Measurements from ENCODE around the gene USP54. TPM values are rescaled to one million over a fixed set of nuclear protein-coding genes. Genes with fewer than 3 reads are reported as not detected.

The USP54 gene
- total and polyA plus RNA-seq, 8 donors: 12.1 to 49.9 (median 25.5) TPM

- no peaks in the 10 kb centered on the region for H3K27me3 ChIP-seq
- 90 to 100% methylated on average over 1 of the region's 1 CpG for WGBS, 2 donors
- H3K4me1 ChIP-seq: no peaks in the 10 kb centered on the region
- H3K36me3 ChIP-seq: peaks cover 0 to 16% (median 4%) of the 10 kb centered on the region in 3 donors
- DNase-seq: no peak
- no peak for FAIRE-seq
- TF ChIP-seq, protein P1, sequence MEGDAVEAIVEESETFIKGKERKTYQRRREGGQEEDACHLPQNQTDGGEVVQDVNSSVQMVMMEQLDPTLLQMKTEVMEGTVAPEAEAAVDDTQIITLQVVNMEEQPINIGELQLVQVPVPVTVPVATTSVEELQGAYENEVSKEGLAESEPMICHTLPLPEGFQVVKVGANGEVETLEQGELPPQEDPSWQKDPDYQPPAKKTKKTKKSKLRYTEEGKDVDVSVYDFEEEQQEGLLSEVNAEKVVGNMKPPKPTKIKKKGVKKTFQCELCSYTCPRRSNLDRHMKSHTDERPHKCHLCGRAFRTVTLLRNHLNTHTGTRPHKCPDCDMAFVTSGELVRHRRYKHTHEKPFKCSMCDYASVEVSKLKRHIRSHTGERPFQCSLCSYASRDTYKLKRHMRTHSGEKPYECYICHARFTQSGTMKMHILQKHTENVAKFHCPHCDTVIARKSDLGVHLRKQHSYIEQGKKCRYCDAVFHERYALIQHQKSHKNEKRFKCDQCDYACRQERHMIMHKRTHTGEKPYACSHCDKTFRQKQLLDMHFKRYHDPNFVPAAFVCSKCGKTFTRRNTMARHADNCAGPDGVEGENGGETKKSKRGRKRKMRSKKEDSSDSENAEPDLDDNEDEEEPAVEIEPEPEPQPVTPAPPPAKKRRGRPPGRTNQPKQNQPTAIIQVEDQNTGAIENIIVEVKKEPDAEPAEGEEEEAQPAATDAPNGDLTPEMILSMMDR (IDR thresholded peaks at IDR 0.05): no peak
- no peak overlapping the region for H3K4me3 ChIP-seq
- no peaks in the 10 kb centered on the region for H3K9me3 ChIP-seq
- ATAC-seq: no peak
- no peak overlapping the region for H3K27ac ChIP-seq
- intact Hi-C loops (cut with DNase I): loop anchor here in 1 of 3 donors (10.0 kb wide), 1 partner anchor 110 kb away; the partner anchor contains the start of gene MYOZ1
Observed at GRCh38 chr10:73534857-73535256, 56.3 kb downstream of the USP54 start.

DNA sequence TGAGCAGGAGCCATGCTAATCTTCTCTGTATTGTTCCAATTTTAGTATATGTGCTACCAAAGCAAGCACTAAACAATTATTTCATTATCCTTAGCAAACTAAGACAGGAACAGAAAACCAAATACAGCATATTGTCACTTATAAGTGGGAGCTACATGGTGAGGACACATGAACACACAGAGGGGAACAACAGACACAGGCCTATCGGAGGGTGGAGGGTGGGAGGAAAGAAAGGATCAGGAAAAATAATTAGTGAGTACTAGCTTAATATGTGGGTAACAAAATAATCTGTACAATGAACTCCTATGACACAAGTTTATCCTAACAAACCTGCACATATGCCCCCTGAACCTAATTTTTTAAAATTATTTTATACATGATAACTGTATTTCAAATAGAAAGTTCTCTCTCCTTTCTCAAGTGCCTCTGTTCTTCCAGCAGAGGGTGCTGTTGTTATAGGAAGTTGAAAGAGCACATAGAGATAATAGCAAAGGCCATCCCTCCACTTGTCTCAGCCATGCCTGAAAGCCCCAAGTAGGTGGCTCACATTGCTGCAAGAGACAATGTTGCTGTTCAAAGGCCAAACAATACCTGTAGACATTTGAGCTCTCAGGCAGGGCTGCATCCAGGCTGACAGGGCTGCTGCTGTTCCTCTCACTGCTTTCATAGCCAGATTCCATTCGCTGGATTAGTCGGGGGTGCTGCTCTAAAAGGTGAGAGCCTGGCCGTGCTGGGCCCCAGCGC lies 61.9 kb downstream of the USP54 start:
- H3K9me3 ChIP-seq: no peaks in the 10 kb centered on the region
- peaks cover 0 to 27% (median 4%) of the 10 kb centered on the region in 3 donors for H3K36me3 ChIP-seq
- peak; percentile 69 to 99 (median 92) for ATAC-seq
- 89 to 91% methylated on average over 5 of the region's 5 CpGs for WGBS, 2 donors
- H3K4me1 ChIP-seq: no peaks in the 10 kb centered on the region
- TF ChIP-seq, protein P1 (IDR thresholded peaks at IDR 0.05): peak; percentile 60 to 79 (median 74)
- peak; percentile 86 for FAIRE-seq
- H3K27me3 ChIP-seq: no peaks in the 10 kb centered on the region
- H3K4me3 ChIP-seq: no peak overlapping the region
- no peak overlapping the region for H3K27ac ChIP-seq
- intact Hi-C loops (cut with DNase I): loop anchor here in 1 of 3 donors (5.0 kb wide), 1 partner anchor 113 kb away; the partner anchor contains the start of gene MYOZ1
- DNase-seq: peak in 3 of 6 donors; percentile 25 to 46 (median 43)

- 82 to 90% methylated on average over 1 of the region's 1 CpG for WGBS, 2 donors
- DNase-seq: no peak
- intact Hi-C loops (cut with DNase I): no loop called here
- Histone ChIP-seq H3K4me1 (no peaks in the 10 kb centered on the region), H3K27ac (no peak overlapping the region), H3K9me3 (no peaks in the 10 kb centered on the region), H3K36me3 (peaks cover 0 to 65% (median 2%) of the 10 kb centered on the region in 3 donors), H3K27me3 (no peaks in the 10 kb centered on the region), H3K4me3 (no peak overlapping the region)
- no peak for FAIRE-seq
- ATAC-seq: no peak
- TF ChIP-seq, protein P1 (IDR thresholded peaks at IDR 0.05): no peak
Observed at GRCh38 chr10:73522263-73522662, 68.9 kb downstream of the USP54 start.

DNA sequence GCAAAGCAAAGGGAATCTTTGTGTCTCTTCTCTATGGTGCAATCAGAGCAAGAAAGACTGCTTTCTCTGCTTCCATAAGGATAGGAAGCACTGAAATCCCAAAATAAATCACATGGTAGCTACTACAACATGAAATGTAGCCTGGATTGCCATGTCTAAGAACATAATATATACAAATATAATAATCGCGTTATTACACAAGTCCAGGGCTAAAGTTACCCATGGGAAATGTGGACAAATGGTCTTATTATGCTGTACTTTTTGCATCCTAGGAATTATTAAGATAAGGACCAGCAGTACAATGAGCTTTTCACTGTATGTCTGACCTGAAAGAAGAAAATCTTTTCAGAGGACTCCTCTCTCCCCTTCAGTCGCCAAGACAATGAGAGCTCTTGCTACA lies 71.8 kb downstream of the USP54 start:
- Histone ChIP-seq H3K4me3 (no peak overlapping the region), H3K4me1 (no peaks in the 10 kb centered on the region), H3K36me3 (peaks cover 0 to 61% (median 2%) of the 10 kb centered on the region in 3 donors), H3K9me3 (no peaks in the 10 kb centered on the region), H3K27me3 (no peaks in the 10 kb centered on the region), H3K27ac (no peak overlapping the region)
- intact Hi-C loops (cut with DNase I): no loop called here
- no peak for FAIRE-seq
- ATAC-seq: no peak
- 90 to 96% methylated on average over 3 of the region's 3 CpGs for WGBS, 2 donors
- TF ChIP-seq, protein P1 (IDR thresholded peaks at IDR 0.05): no peak
- DNase-seq: no peak

Data from pancreas (tissue), 10 donors.